H9 (cell line): ENCODE data around the gene SFXN5. TPM values are rescaled to one million over a fixed set of nuclear protein-coding genes. Genes with fewer than 3 reads are reported as not detected.

ENCODE experiments used
- DNase-seq: peaks from one replicate; pipeline ENCODE4 v3.0.0-alpha.2; 2017
- H2AFZ ChIP-seq: one replicate; pipeline ENCODE4 v1.6.1; 2013; ENCODE audit warnings: mild to moderate bottlenecking, low read length, control low read depth, moderate library complexity
- H2AK5ac ChIP-seq: 2 replicates; pipeline ENCODE4 v1.6.1; 2013; ENCODE audit warnings: low read length, control low read depth, mixed read lengths; ENCODE audit not compliant: insufficient read length
- H2BK120ac ChIP-seq: one replicate; pipeline ENCODE4 v1.6.1; 2013; ENCODE audit warnings: low read depth, mild to moderate bottlenecking, low read length, control low read depth, inconsistent platforms; ENCODE audit not compliant: poor library complexity, severe bottlenecking
- H2BK12ac ChIP-seq: 2 replicates; pipeline ENCODE4 v1.6.1; 2013; ENCODE audit warnings: low read length, control low read depth, mixed read lengths, low read depth; ENCODE audit not compliant: insufficient read length
- H2BK15ac ChIP-seq: 2 replicates; pipeline ENCODE4 v1.6.1; 2013; ENCODE audit warnings: low read depth, low read length, control low read depth
- H2BK20ac ChIP-seq: one replicate; pipeline ENCODE4 v1.6.1; 2013; ENCODE audit warnings: low read depth, mild to moderate bottlenecking, low read length, control low read depth, inconsistent platforms; ENCODE audit not compliant: poor library complexity, severe bottlenecking
- H2BK5ac ChIP-seq: 2 replicates; pipeline ENCODE4 v1.6.1; 2013; ENCODE audit warnings: low read length, control low read depth, mixed read lengths; ENCODE audit not compliant: insufficient read length
- H3K14ac ChIP-seq: 2 replicates; pipeline ENCODE4 v1.6.1; 2013; ENCODE audit warnings: low read length, control low read depth; ENCODE audit not compliant: insufficient read depth
- H3K18ac ChIP-seq: 2 replicates; pipeline ENCODE4 v1.6.1; 2013; ENCODE audit warnings: low read depth, mild to moderate bottlenecking, mixed read lengths, low read length, control low read depth; ENCODE audit not compliant: insufficient read length
- H3K23ac ChIP-seq: 2 replicates; pipeline ENCODE4 v1.6.1; 2013; ENCODE audit warnings: low read length, control low read depth, mixed read lengths, low read depth; ENCODE audit not compliant: insufficient read length
- H3K23me2 ChIP-seq: 2 replicates; pipeline ENCODE4 v1.6.1; 2013; ENCODE audit warnings: low read depth, mild to moderate bottlenecking, mixed read lengths, low read length, control low read depth; ENCODE audit not compliant: insufficient read length, poor library complexity, severe bottlenecking
- H3K27ac ChIP-seq: 2 replicates; pipeline ENCODE4 v1.5.1; 2013; ENCODE audit warnings: low read length, control low read depth, mixed read lengths, low read depth; ENCODE audit not compliant: insufficient read length
- H3K27me3 ChIP-seq: 2 replicates; pipeline ENCODE4 v1.6.1; 2013; ENCODE audit warnings: low read length, control low read depth, inconsistent platforms; ENCODE audit not compliant: insufficient read depth
- H3K4ac ChIP-seq: 2 replicates; pipeline ENCODE4 v1.6.1; 2013; ENCODE audit warnings: low read depth, mild to moderate bottlenecking, control low read depth, inconsistent platforms, low read length, moderate library complexity
- H3K4me1 ChIP-seq: 2 replicates; pipeline ENCODE4 v1.6.1; 2013; ENCODE audit warnings: low read length, control low read depth, inconsistent platforms; ENCODE audit not compliant: insufficient read depth
- H3K4me2 ChIP-seq: 2 replicates; pipeline ENCODE4 v1.6.1; 2013; ENCODE audit warnings: low read length, control low read depth, mixed read lengths; ENCODE audit not compliant: insufficient read length, insufficient read depth
- H3K56ac ChIP-seq: 2 replicates; pipeline ENCODE4 v1.6.1; 2013; ENCODE audit warnings: low read depth, mild to moderate bottlenecking, mixed read lengths, low read length, control low read depth; ENCODE audit not compliant: insufficient read length
- H3K79me1 ChIP-seq: 2 replicates; pipeline ENCODE4 v1.6.1; 2013; ENCODE audit warnings: low read depth, mild to moderate bottlenecking, moderate library complexity, low read length, control low read depth, inconsistent platforms; ENCODE audit not compliant: insufficient read depth, poor library complexity, severe bottlenecking
- H3K79me2 ChIP-seq: 2 replicates; pipeline ENCODE4 v1.6.1; 2013; ENCODE audit warnings: low read length, control low read depth, inconsistent platforms; ENCODE audit not compliant: insufficient read depth
- H3K9ac ChIP-seq: 2 replicates; pipeline ENCODE4 v1.6.1; 2013; ENCODE audit warnings: low read length, control low read depth, mixed read lengths; ENCODE audit not compliant: insufficient read length; ENCODE audit errors: extremely low read depth
- H3K9me3 ChIP-seq: one replicate; pipeline ENCODE4 v1.6.1; 2013; ENCODE audit warnings: low read depth, low read length, inconsistent platforms; ENCODE audit not compliant: control insufficient read depth
- H3T11ph ChIP-seq: one replicate; pipeline ENCODE4 v1.6.1; 2013; ENCODE audit warnings: mild to moderate bottlenecking, low read length, control low read depth, inconsistent platforms
- H4K20me1 ChIP-seq: one replicate; pipeline ENCODE4 v1.6.1; 2013; ENCODE audit not compliant: control insufficient read depth, insufficient read length, insufficient read depth
- H4K5ac ChIP-seq: 2 replicates; pipeline ENCODE4 v1.6.1; 2013; ENCODE audit warnings: low read depth, mild to moderate bottlenecking, mixed read lengths, low read length, control low read depth; ENCODE audit not compliant: insufficient read length
- H4K8ac ChIP-seq: replicated peaks from 2 replicates; pipeline ENCODE4 v1.6.1; 2013; ENCODE audit warnings: low read length, control low read depth, mixed read lengths, low read depth; ENCODE audit not compliant: insufficient read length
- H4K91ac ChIP-seq: 2 replicates; pipeline ENCODE4 v1.6.1; 2013; ENCODE audit warnings: low read depth, mild to moderate bottlenecking, moderate library complexity, mixed read lengths, low read length, control low read depth; ENCODE audit not compliant: insufficient read length
- H3K27ac Mint-ChIP-seq, 3 experiments: 2 replicates in 2 of 3; 3 replicates in 1 of 3; pipeline ENCODE4 v1.8.0; 2020 to 2021; ENCODE audit warnings: mixed read lengths in 3 of 3, mild to moderate bottlenecking in 1 of 3, moderate library complexity in 1 of 3
- H3K27me3 Mint-ChIP-seq: 2 replicates; pipeline ENCODE4 v1.8.0; 2021; ENCODE audit warnings: low read depth, mild to moderate bottlenecking, moderate library complexity, mixed read lengths
- H3K36me3 Mint-ChIP-seq, 3 experiments: 2 replicates in 2 of 3; 3 replicates in 1 of 3; pipeline ENCODE4 v1.8.0; 2020 to 2021; ENCODE audit warnings: low read depth in 3 of 3, mixed read lengths in 3 of 3; ENCODE audit not compliant: insufficient read depth in 1 of 3
- H3K4me1 Mint-ChIP-seq, 2 experiments: 2 replicates each; pipeline ENCODE4 v1.8.0; 2020; ENCODE audit warnings: mixed read lengths in 2 of 2
- H3K4me3 Mint-ChIP-seq, 2 experiments: 2 replicates in 1 of 2; 3 replicates in 1 of 2; pipeline ENCODE4 v1.8.0; 2020 to 2021; ENCODE audit warnings: mild to moderate bottlenecking in 2 of 2, mixed read lengths in 2 of 2, moderate library complexity in 1 of 2
- H3K9me3 Mint-ChIP-seq, 2 experiments: 2 replicates in 1 of 2; 3 replicates in 1 of 2; pipeline ENCODE4 v1.8.0; 2020; ENCODE audit warnings: mild to moderate bottlenecking in 2 of 2, mixed read lengths in 2 of 2, moderate library complexity in 1 of 2
- WGBS: extraction: QIAGEN DNeasy Blood & Tissue Kit; methylation state at CpG from one replicate; pipeline ENCODE4 v1.1.7; 2013; ENCODE audit warnings: missing lambda C conversion rate, low lambda C conversion rate, mixed read lengths; ENCODE audit not compliant: insufficient read length; ENCODE audit errors: extremely low coverage; 5-methylcytosine and 5-hydroxymethylcytosine counted together
- total RNA-seq: library from RNA; stranded (reverse); gene quantifications from 2 replicates; pipeline ENCODE4 v1.2.1, GENCODE V29; 2021
- TF ChIP-seq, protein P1 (sequence below): fragments of 200-600 bp; sonication (generic); conservative IDR thresholded peaks from 3 replicates; pipeline ENCODE4 v1.8.0; 2021; ENCODE audit warnings: antibody characterized with exemption, mild to moderate bottlenecking

SFXN5 gene
- total RNA-seq, 1 experiment from 2014 or later, result 30.9 TPM

- peaks cover 85% of the 10 kb centered on the region for H3K27me3 Mint-ChIP-seq
- H3K23me2 ChIP-seq, result no peaks in the 10 kb centered on the region
- H4K91ac ChIP-seq, result no peak overlapping the region
- H4K8ac ChIP-seq, result no peak overlapping the region
- no peaks in the 10 kb centered on the region for H4K20me1 ChIP-seq
- no peak overlapping the region for H3K4ac ChIP-seq
- WGBS, result no CpG with 5 or more reads among the region's 16 CpGs
- H3T11ph ChIP-seq, result no peak overlapping the region
- H3K56ac ChIP-seq, result no peak overlapping the region
- no peak overlapping the region for H3K23ac ChIP-seq
- H2BK20ac ChIP-seq, result no peak overlapping the region
- H3K4me3 Mint-ChIP-seq, result no peak overlapping the region
- no peak overlapping the region for H2BK15ac ChIP-seq
- H3K27me3 ChIP-seq, result no peaks in the 10 kb centered on the region; the same call in 1 of the 2 replicates
- no peak overlapping the region for H3K18ac ChIP-seq
- peaks cover 8% of the 10 kb centered on the region; the same call in 1 of the 2 replicates for H3K4me1 ChIP-seq
- H3K79me1 ChIP-seq, result no peaks in the 10 kb centered on the region
- H3K9me3 Mint-ChIP-seq, result no peaks in the 10 kb centered on the region
- H2BK120ac ChIP-seq, result no peak overlapping the region
- no peak overlapping the region for H2BK5ac ChIP-seq
- no peak overlapping the region for H4K5ac ChIP-seq
- no peak overlapping the region for H2AFZ ChIP-seq
- peaks cover 23 to 25% of the 10 kb centered on the region in 2 experiments for H3K4me1 Mint-ChIP-seq
- TF ChIP-seq, protein P1, sequence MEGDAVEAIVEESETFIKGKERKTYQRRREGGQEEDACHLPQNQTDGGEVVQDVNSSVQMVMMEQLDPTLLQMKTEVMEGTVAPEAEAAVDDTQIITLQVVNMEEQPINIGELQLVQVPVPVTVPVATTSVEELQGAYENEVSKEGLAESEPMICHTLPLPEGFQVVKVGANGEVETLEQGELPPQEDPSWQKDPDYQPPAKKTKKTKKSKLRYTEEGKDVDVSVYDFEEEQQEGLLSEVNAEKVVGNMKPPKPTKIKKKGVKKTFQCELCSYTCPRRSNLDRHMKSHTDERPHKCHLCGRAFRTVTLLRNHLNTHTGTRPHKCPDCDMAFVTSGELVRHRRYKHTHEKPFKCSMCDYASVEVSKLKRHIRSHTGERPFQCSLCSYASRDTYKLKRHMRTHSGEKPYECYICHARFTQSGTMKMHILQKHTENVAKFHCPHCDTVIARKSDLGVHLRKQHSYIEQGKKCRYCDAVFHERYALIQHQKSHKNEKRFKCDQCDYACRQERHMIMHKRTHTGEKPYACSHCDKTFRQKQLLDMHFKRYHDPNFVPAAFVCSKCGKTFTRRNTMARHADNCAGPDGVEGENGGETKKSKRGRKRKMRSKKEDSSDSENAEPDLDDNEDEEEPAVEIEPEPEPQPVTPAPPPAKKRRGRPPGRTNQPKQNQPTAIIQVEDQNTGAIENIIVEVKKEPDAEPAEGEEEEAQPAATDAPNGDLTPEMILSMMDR, result no peak
- DNase-seq, result no peak
- no peak overlapping the region for H3K9ac ChIP-seq
- no peak overlapping the region; a peak in 1 of 7 replicates for H3K27ac Mint-ChIP-seq
- no peaks in the 10 kb centered on the region; a peak in 1 of 7 replicates for H3K36me3 Mint-ChIP-seq
- H3K4me2 ChIP-seq, result no peak overlapping the region
- no peak overlapping the region for H3K14ac ChIP-seq
- no peak overlapping the region for H3K27ac ChIP-seq
- H2AK5ac ChIP-seq, result no peak overlapping the region
- no peak overlapping the region for H2BK12ac ChIP-seq
- no peaks in the 10 kb centered on the region for H3K9me3 ChIP-seq
- no peaks in the 10 kb centered on the region for H3K79me2 ChIP-seq
These were observed 175.7 kb downstream of the SFXN5 start for GRCh38 chr2:72895759-72896281.
